GM12878 (cell line): Measurements from ENCODE around the gene KCNK1. TPM values are rescaled to one million over a fixed set of nuclear protein-coding genes. Genes with fewer than 3 reads are reported as not detected.

ENCODE experiments used
- ATAC-seq: fragments of 200-7000 bp; cut with Tn5 transposase; 3 replicates; pipeline ENCODE4 v1.9.1; 2020; ENCODE audit warnings: mild to moderate bottlenecking, moderate library complexity
- BruUV-seq: library from RNA; stranded (reverse); fragments of 400-500 nt; replicated peaks from 2 replicates; lab custom pipeline; 2021; lab: Mats Ljungman, UMichigan
- CTCF ChIA-PET: fragments of 300-600 bp; sonication (Branson Sonifier 250); formaldehyde crosslinking; extraction: SDS; loops from one replicate; lab custom pipeline; 2021; ENCODE audit warnings: inconsistent platforms; lab: Yijun Ruan, JAX
- POLR2A ChIA-PET: fragments of 350-600 bp; formaldehyde crosslinking; extraction: SDS; loops from one replicate; lab custom pipeline; 2021; ENCODE audit warnings: inconsistent platforms; lab: Charles Lee
- RAD21 ChIA-PET: fragments of 300-600 bp; sonication (Branson Sonifier 250); formaldehyde crosslinking; loops from one replicate; lab custom pipeline; 2023; ENCODE audit warnings: antibody characterized with exemption; ENCODE audit not compliant: unreplicated experiment; lab: Charles Lee
- SMC1A ChIA-PET: fragments of 300-600 bp; sonication (Branson Sonifier 250); formaldehyde crosslinking; loops from one replicate; lab custom pipeline; 2023; ENCODE audit not compliant: unreplicated experiment, uncharacterized antibody; lab: Charles Lee
- DNase-seq: peaks from one replicate; pipeline ENCODE4 v3.0.0-alpha.2; 2011; ENCODE audit warnings: low read depth, low spot score
- FAIRE-seq: peaks from 3 replicates; lab custom pipeline; 2011; peaks lifted over from hg19 to GRCh38; lab: Jason Lieb, UNC
- H2AFZ ChIP-seq: 2 replicates; pipeline ENCODE4 v1.6.0; 2011; ENCODE audit warnings: low read depth, low read length, control low read depth; ENCODE audit not compliant: control insufficient read depth
- H3K27ac ChIP-seq: 2 replicates; pipeline ENCODE4 v1.5.1; 2011; ENCODE audit warnings: control low read depth; ENCODE audit not compliant: control insufficient read depth, insufficient read depth
- H3K27me3 ChIP-seq, 2 experiments: replicated peaks in 1 of 2; 2 replicates each; pipeline versions ENCODE4 v1.6.0 to v1.6.1; 2011; ENCODE audit warnings: low read length in 1 of 2; ENCODE audit not compliant: control insufficient read depth in 2 of 2, insufficient read depth in 2 of 2
- H3K36me3 ChIP-seq, 2 experiments: 2 replicates each; pipeline ENCODE4 v1.5.1; 2011; ENCODE audit warnings: low read length in 1 of 2; ENCODE audit not compliant: control insufficient read depth in 2 of 2, insufficient read depth in 2 of 2
- H3K4me1 ChIP-seq: 2 replicates; pipeline ENCODE4 v1.6.1; 2011; ENCODE audit warnings: mild to moderate bottlenecking, low read length, moderate library complexity, mixed read lengths; ENCODE audit not compliant: control insufficient read depth, insufficient read depth
- H3K4me2 ChIP-seq: 2 replicates; pipeline ENCODE4 v1.6.0; 2011; ENCODE audit warnings: control low read depth; ENCODE audit not compliant: control insufficient read depth, insufficient read depth
- H3K4me3 ChIP-seq: fragments of 200-600 bp; sonication (generic); 2 replicates; pipeline ENCODE4 v1.5.1; 2016
- H3K79me2 ChIP-seq: 2 replicates; pipeline ENCODE4 v1.6.0; 2011; ENCODE audit warnings: low read length; ENCODE audit not compliant: control insufficient read depth, insufficient read depth
- H3K9ac ChIP-seq: 2 replicates; pipeline ENCODE4 v1.8.0; 2011; ENCODE audit warnings: low read length, control low read depth, mixed read lengths; ENCODE audit not compliant: control insufficient read depth, insufficient read depth
- H3K9me3 ChIP-seq: replicated peaks from 3 replicates; pipeline ENCODE4 v1.5.1; 2011; ENCODE audit warnings: mild to moderate bottlenecking, low read length; ENCODE audit not compliant: control insufficient read depth, insufficient read depth
- H4K20me1 ChIP-seq: 2 replicates; pipeline ENCODE4 v1.6.0; 2011; ENCODE audit not compliant: control insufficient read depth, insufficient read depth
- CREM ChIP-seq: IDR thresholded peaks from 2 replicates; pipeline ENCODE4 v1.6.1; 2014; ENCODE audit warnings: antibody characterized with exemption, low read depth
- EP300 ChIP-seq, 2 experiments: fragments of 150-350 bp in 1 of 2; IDR thresholded peaks; 2 replicates each; pipeline ENCODE4 v1.6.1; 2011 to 2012; ENCODE audit warnings: low read depth in 2 of 2, low read length in 2 of 2, borderline replicate concordance in 1 of 2, improper control_type of control experiment in 1 of 2, inconsistent platforms in 1 of 2; ENCODE audit not compliant: control insufficient read depth in 1 of 2
- IRF5 ChIP-seq: fragments of 450-650 bp; IDR thresholded peaks from 2 replicates; pipeline ENCODE4 v1.6.1; 2017; ENCODE audit warnings: borderline replicate concordance
- JUND ChIP-seq: IDR thresholded peaks from 2 replicates; pipeline ENCODE4 v1.6.1; 2012; ENCODE audit warnings: low read depth, mild to moderate bottlenecking, low read length, improper control_type of control experiment, moderate library complexity
- NBN ChIP-seq: fragments of 450-650 bp; IDR thresholded peaks from 2 replicates; pipeline ENCODE4 v1.6.1; 2016
- SKIL ChIP-seq: fragments of 450-650 bp; IDR thresholded peaks from 2 replicates; pipeline ENCODE4 v1.6.1; 2017; ENCODE audit warnings: mild to moderate bottlenecking, low read depth, inconsistent platforms; ENCODE audit not compliant: poor library complexity, severe bottlenecking
- SMARCA5 ChIP-seq: fragments of 450-650 bp; IDR thresholded peaks from 2 replicates; pipeline ENCODE4 v1.6.1; 2017; ENCODE audit warnings: mild to moderate bottlenecking
- SPI1 ChIP-seq: IDR thresholded peaks from 2 replicates; pipeline ENCODE4 v1.6.1; 2011; ENCODE audit warnings: low read depth, mild to moderate bottlenecking, low read length, moderate library complexity, borderline replicate concordance; ENCODE audit not compliant: insufficient read depth
- USF1 ChIP-seq: IDR thresholded peaks from 2 replicates; pipeline ENCODE4 v1.6.1; 2011; ENCODE audit warnings: borderline replicate concordance, low read depth, mild to moderate bottlenecking, moderate library complexity, mixed read lengths, low read length; ENCODE audit not compliant: insufficient read depth; ENCODE audit errors: extremely low read length
- YY1 ChIP-seq: IDR thresholded peaks from 2 replicates; pipeline ENCODE4 v1.6.1; 2011; ENCODE audit warnings: low read depth, mild to moderate bottlenecking, low read length
- ZZZ3 ChIP-seq: IDR thresholded peaks from 2 replicates; pipeline ENCODE4 v1.6.1; 2011; ENCODE audit warnings: low read depth; ENCODE audit not compliant: control insufficient read depth, insufficient read length
- WGBS: methylation state at CpG from one replicate; pipeline ENCODE4 v1.1.6; 2016; ENCODE audit warnings: low lambda C conversion rate; ENCODE audit not compliant: insufficient replicate concordance, insufficient coverage; ENCODE audit errors: missing lambda C conversion rate; 5-methylcytosine and 5-hydroxymethylcytosine counted together
- in situ Hi-C: fragments of 300-500 bp; cut with MboI; formaldehyde crosslinking; loops from 9 replicates; pipeline ENCODE4 v1.14.3; 2018; ENCODE audit warnings: mixed read lengths
- intact Hi-C: fragments of 100-400 bp; cut with micrococcal nuclease; formaldehyde crosslinking; loops from one replicate; pipeline ENCODE4 v1.14.2; 2022; ENCODE audit not compliant: unreplicated experiment
- polyA plus RNA-seq, 11 experiments: library from polyadenylated mRNA; depleted of rRNA in 4 of 11; unstranded in 6 of 11; stranded (reverse) in 5 of 11; fragments of >200 nt; fragmentation: Nextera tagmentation in 4 of 11; fragmentation: Illumina TruSeq in 1 of 11; extraction: Ambion mirVana in 4 of 11; extraction: Trizol in 1 of 11; gene quantifications; 1 replicate in 1 of 11; 2 replicates in 10 of 11; pipeline versions ENCODE4 v1.2.1 to v1.2.3, GENCODE V29; 2011 to 2016; ENCODE audit warnings: inconsistent platforms in 2 of 11, missing spikeins in 2 of 11, low read depth in 1 of 11
- total RNA-seq, 4 experiments: library from RNA; depleted of rRNA in 3 of 4; stranded (reverse); fragments of >200 nt in 3 of 4; fragmentation: Illumina TruSeq in 1 of 4; extraction: Trizol in 1 of 4; gene quantifications; 2 replicates each; pipeline versions ENCODE4 v1.2.1 to v1.2.3, GENCODE V29; 2013 to 2021

Gene KCNK1
- total and polyA plus RNA-seq, 10 of the 15 experiments (the other 5 are each of a cell fraction or from before 2014, with no cell fraction given) = 9.4 to 27.6 (median 15.1) TPM

GRCh38 chr1:233632436-233632835 lies 18.5 kb downstream of the KCNK1 start:
- ChIA-PET CTCF (interaction anchor here (1.1 to 3.3 kb wide), 6 partner anchors 9 to 191 kb away, joined by 3 to 11 read pairs (median 5); no protein-coding TSS in a partner anchor), SMC1A (interaction anchor here (0.7 to 4.6 kb wide), 18 partner anchors 9 to 173 kb away, joined by 3 to 36 read pairs (median 4); partner anchors contain the start of gene KCNK1), RAD21 (interaction anchor here (1.1 to 3.5 kb wide), 5 partner anchors 11 to 42 kb away, joined by 3 to 15 read pairs (median 12); no protein-coding TSS in a partner anchor), POLR2A (interaction anchor here (0.7 to 2.3 kb wide), 8 partner anchors 10 to 42 kb away, joined by 3 to 13 read pairs (median 3); partner anchors contain the start of gene KCNK1)
- H3K36me3 ChIP-seq = peaks cover 0 to 8% of the 10 kb centered on the region in 2 experiments; a peak in 3 of 4 replicates
- H2AFZ ChIP-seq = no peak overlapping the region; the same call in 1 of the 2 replicates
- in situ Hi-C loops (no loop called here), intact Hi-C loops (no loop called here)
- H3K9me3 ChIP-seq = no peaks in the 10 kb centered on the region; the same call in 1 of the 3 replicates
- no peak for FAIRE-seq
- 19% methylated on average over 3 of the region's 3 CpGs for WGBS
- ATAC-seq = peak; percentile 33
- DNase-seq = no peak
- no TSS peak for BruUV-seq
- H3K27ac ChIP-seq = peak overlapping the region; percentile 28; the same call in 1 of the 2 replicates
- H3K4me3 ChIP-seq = no peak overlapping the region
- TF ChIP-seq EP300 (IDR thresholded peaks at IDR 0.05; ENCODE audit: borderline replicate concordance in 1 of 2, control insufficient read depth in 1 of 2, low read depth in 2 of 2, low read length in 2 of 2) = no peak
- no peak for TF ChIP-seq IRF5
- TF ChIP-seq ZZZ3 = no peak
- TF ChIP-seq SMARCA5 = no peak
- TF ChIP-seq YY1 = peak; percentile 58; the same call in 1 of the 2 replicates
- no peak for TF ChIP-seq JUND
- TF ChIP-seq NBN = peak; percentile 32; the same call in 1 of the 2 replicates
- TF ChIP-seq SKIL = no peak
- no peak for TF ChIP-seq SPI1
- TF ChIP-seq USF1 = no peak
- TF ChIP-seq CREM = no peak
- H3K4me1 ChIP-seq = peaks cover 5% of the 10 kb centered on the region; the same call in 1 of the 2 replicates
- no peaks in the 10 kb centered on the region for H3K27me3 ChIP-seq
- H4K20me1 ChIP-seq = no peaks in the 10 kb centered on the region
- no peak overlapping the region for H3K4me2 ChIP-seq
- H3K9ac ChIP-seq = no peak overlapping the region
- H3K79me2 ChIP-seq = no peaks in the 10 kb centered on the region
